Measurements from ENCODE around the gene TGM5.

- no peak for TF ChIP-seq POLR2AphosphoS5 (IDR thresholded peaks at IDR 0.05)
- no peak for TF ChIP-seq POLR2A (IDR thresholded peaks at IDR 0.05)
- no peak for TF ChIP-seq CTCF (IDR thresholded peaks at IDR 0.05)
- no peak for TF ChIP-seq EP300 (IDR thresholded peaks at IDR 0.05)
Observed at GRCh38 chr15:43280996-43281395, 14.3 kb upstream of the TGM5 start.

All from stomach (tissue), 4 donors.